ENCODE data around the gene SLC22A2.

- no peak for TF ChIP-seq POLR2AphosphoS5 (IDR thresholded peaks at IDR 0.05; ENCODE audit: low read depth, low read length)
- TF ChIP-seq SIN3A (IDR thresholded peaks at IDR 0.05; ENCODE audit: borderline replicate concordance, insufficient read depth, low read length): no peak
These were observed 18.5 kb downstream of the SLC22A2 start for GRCh38 chr6:160239929-160240690.
